Right lobe of liver (tissue), 4 donors: ENCODE measurements around the gene MAN2B2.

Experiments used
- CTCF ChIP-seq, 4 donors: fragments of 200-600 bp in 3 of 4; fragments of 450-650 bp in 1 of 4; IDR thresholded peaks; one replicate each; pipeline versions ENCODE4 v1.5.1 to v1.8.0; 2016 to 2022; ENCODE audit warnings: antibody characterized with exemption in 4 of 4, mild to moderate bottlenecking in 2 of 4
- POLR2A ChIP-seq: fragments of 450-650 bp; IDR thresholded peaks from one replicate; pipeline ENCODE4 v1.6.1; 2017; ENCODE audit warnings: antibody characterized with exemption, mild to moderate bottlenecking
- donor health status: DM: no; HTN: no; CAD: no.
- donor health status: DM: no; HTN: no; CAD: no.
- donor health status: DM: no; HTN: yes; CAD: no.

DNA sequence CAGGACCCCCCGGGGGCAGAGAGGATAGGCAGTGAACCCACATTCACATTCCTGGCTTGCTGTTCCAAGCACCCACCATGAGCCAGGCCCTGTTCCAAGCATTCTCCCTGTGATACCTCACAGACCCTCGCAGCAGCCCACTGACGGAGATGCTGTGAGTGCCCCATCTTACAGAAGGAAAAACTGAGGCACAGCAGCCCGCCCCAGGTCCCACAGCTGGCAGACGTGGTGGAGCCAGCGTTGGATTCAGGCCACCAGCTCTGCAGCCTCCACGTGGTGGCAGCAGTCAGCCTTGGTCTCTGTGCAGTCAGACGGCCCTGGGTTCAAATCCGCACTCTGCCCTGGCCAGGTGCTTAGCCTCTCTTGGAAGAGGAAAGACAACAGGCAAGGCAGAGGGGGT is 16.8 kb downstream of the MAN2B2 start:
- no peak for TF ChIP-seq CTCF (IDR thresholded peaks at IDR 0.05)
- TF ChIP-seq POLR2A: no peak
